Measurements from ENCODE around the gene SPRN.

SPRN gene

GRCh38 chr10:133446979-133447378, 22.6 kb upstream of the SPRN start:
- Histone ChIP-seq H3K4me3 (ENCODE audit: control insufficient read depth in 1 of 7, extremely low read depth in 1 of 7, insufficient read depth in 4 of 7, low read depth in 2 of 7, low read length in 6 of 7) (no peak overlapping the region), H3K4me1 (ENCODE audit: control extremely low read depth in 1 of 4, control insufficient read depth in 4 of 4, insufficient read depth in 4 of 4, low read length in 3 of 4) (peaks cover 0 to 15% (median 12%) of the 10 kb centered on the region in 4 experiments), H3K27me3 (replicated peaks in 2 of 5; ENCODE audit: control insufficient read depth in 4 of 5, insufficient read depth in 5 of 5, low read length in 4 of 5) (peaks cover 0 to 3% (median 0%) of the 10 kb centered on the region in 5 experiments), H3K36me3 (ENCODE audit: control insufficient read depth in 4 of 4, insufficient read depth in 4 of 4, low read length in 3 of 4) (no peaks in the 10 kb centered on the region), H3K9me3 (ENCODE audit: control extremely low read depth in 1 of 5, control insufficient read depth in 4 of 5, insufficient read depth in 2 of 5, low read depth in 1 of 5, low read length in 4 of 5) (peaks cover 0 to 37% (median 32%) of the 10 kb centered on the region in 5 experiments), H3K27ac (ENCODE audit: insufficient read depth in 1 of 2, low read depth in 1 of 2, low read length in 2 of 2, poor library complexity in 1 of 2, severe bottlenecking in 2 of 2) (no peak overlapping the region)
- DNase-seq = no peak
- CTCF ChIA-PET = no interaction called here
- WGBS (ENCODE audit: insufficient coverage) = 81% methylated on average over 7 of the region's 11 CpGs
- POLR2A ChIA-PET = no interaction called here

- H3K4me1 ChIP-seq (ENCODE audit: control extremely low read depth in 1 of 4, control insufficient read depth in 4 of 4, insufficient read depth in 4 of 4, low read length in 3 of 4) = peaks cover 0 to 20% (median 17%) of the 10 kb centered on the region in 4 experiments
- WGBS (ENCODE audit: insufficient coverage) = 49% methylated on average over 79 of the region's 80 CpGs
- no peaks in the 10 kb centered on the region for H3K36me3 ChIP-seq (ENCODE audit: control insufficient read depth in 4 of 4, insufficient read depth in 4 of 4, low read length in 3 of 4)
- peaks cover 0 to 37% (median 32%) of the 10 kb centered on the region in 5 experiments for H3K9me3 ChIP-seq (ENCODE audit: control extremely low read depth in 1 of 5, control insufficient read depth in 4 of 5, insufficient read depth in 2 of 5, low read depth in 1 of 5, low read length in 4 of 5)
- no peak for DNase-seq
- ChIA-PET CTCF (no interaction called here), POLR2A (no interaction called here)
- no peak overlapping the region for H3K27ac ChIP-seq (ENCODE audit: insufficient read depth in 1 of 2, low read depth in 1 of 2, low read length in 2 of 2, poor library complexity in 1 of 2, severe bottlenecking in 2 of 2)
- H3K27me3 ChIP-seq (replicated peaks in 2 of 5; ENCODE audit: control insufficient read depth in 4 of 5, insufficient read depth in 5 of 5, low read length in 4 of 5) = peaks cover 0 to 3% (median 0%) of the 10 kb centered on the region in 5 experiments
- H3K4me3 ChIP-seq (ENCODE audit: control insufficient read depth in 1 of 7, extremely low read depth in 1 of 7, insufficient read depth in 4 of 7, low read depth in 2 of 7, low read length in 6 of 7) = no peak overlapping the region
Observed at GRCh38 chr10:133445751-133446708, 21.6 kb upstream of the SPRN start.

GRCh38 chr10:133445268-133445732, 20.9 kb upstream of the SPRN start:
- Histone ChIP-seq H3K4me3 (ENCODE audit: control insufficient read depth in 1 of 7, extremely low read depth in 1 of 7, insufficient read depth in 4 of 7, low read depth in 2 of 7, low read length in 6 of 7) (no peak overlapping the region), H3K4me1 (ENCODE audit: control extremely low read depth in 1 of 4, control insufficient read depth in 4 of 4, insufficient read depth in 4 of 4, low read length in 3 of 4) (peaks cover 0 to 20% (median 17%) of the 10 kb centered on the region in 4 experiments), H3K36me3 (ENCODE audit: control insufficient read depth in 4 of 4, insufficient read depth in 4 of 4, low read length in 3 of 4) (no peaks in the 10 kb centered on the region), H3K9me3 (ENCODE audit: control extremely low read depth in 1 of 5, control insufficient read depth in 4 of 5, insufficient read depth in 2 of 5, low read depth in 1 of 5, low read length in 4 of 5) (peaks cover 0 to 37% (median 32%) of the 10 kb centered on the region in 5 experiments), H3K27ac (ENCODE audit: insufficient read depth in 1 of 2, low read depth in 1 of 2, low read length in 2 of 2, poor library complexity in 1 of 2, severe bottlenecking in 2 of 2) (no peak overlapping the region), H3K27me3 (replicated peaks in 2 of 5; ENCODE audit: control insufficient read depth in 4 of 5, insufficient read depth in 5 of 5, low read length in 4 of 5) (peaks cover 0 to 3% (median 0%) of the 10 kb centered on the region in 5 experiments)
- CTCF ChIA-PET = no interaction called here
- WGBS (ENCODE audit: insufficient coverage) = 97% methylated on average over 11 of the region's 22 CpGs
- DNase-seq = no peak
- POLR2A ChIA-PET = no interaction called here

- CTCF ChIA-PET = no interaction called here
- H3K36me3 ChIP-seq (ENCODE audit: control insufficient read depth in 4 of 4, insufficient read depth in 4 of 4, low read length in 3 of 4) = no peaks in the 10 kb centered on the region
- H3K27ac ChIP-seq (ENCODE audit: insufficient read depth in 1 of 2, low read depth in 1 of 2, low read length in 2 of 2, poor library complexity in 1 of 2, severe bottlenecking in 2 of 2) = no peak overlapping the region
- peaks cover 0 to 37% (median 32%) of the 10 kb centered on the region in 5 experiments for H3K9me3 ChIP-seq (ENCODE audit: control extremely low read depth in 1 of 5, control insufficient read depth in 4 of 5, insufficient read depth in 2 of 5, low read depth in 1 of 5, low read length in 4 of 5)
- peaks cover 0 to 3% (median 0%) of the 10 kb centered on the region in 5 experiments for H3K27me3 ChIP-seq (replicated peaks in 2 of 5; ENCODE audit: control insufficient read depth in 4 of 5, insufficient read depth in 5 of 5, low read length in 4 of 5)
- DNase-seq = no peak
- 81% methylated on average over 6 of the region's 12 CpGs for WGBS (ENCODE audit: insufficient coverage)
- H3K4me1 ChIP-seq (ENCODE audit: control extremely low read depth in 1 of 4, control insufficient read depth in 4 of 4, insufficient read depth in 4 of 4, low read length in 3 of 4) = peaks cover 0 to 20% (median 17%) of the 10 kb centered on the region in 4 experiments
- POLR2A ChIA-PET = no interaction called here
- no peak overlapping the region for H3K4me3 ChIP-seq (ENCODE audit: control insufficient read depth in 1 of 7, extremely low read depth in 1 of 7, insufficient read depth in 4 of 7, low read depth in 2 of 7, low read length in 6 of 7)
Observed at GRCh38 chr10:133444342-133445267, 20.2 kb upstream of the SPRN start.

GRCh38 chr10:133442967-133443924, 18.8 kb upstream of the SPRN start:
- no peak for DNase-seq
- Histone ChIP-seq H3K9me3 (ENCODE audit: control extremely low read depth in 1 of 5, control insufficient read depth in 4 of 5, insufficient read depth in 2 of 5, low read depth in 1 of 5, low read length in 4 of 5) (peaks cover 0 to 29% (median 24%) of the 10 kb centered on the region in 5 experiments), H3K27ac (ENCODE audit: insufficient read depth in 1 of 2, low read depth in 1 of 2, low read length in 2 of 2, poor library complexity in 1 of 2, severe bottlenecking in 2 of 2) (no peak overlapping the region), H3K4me1 (ENCODE audit: control extremely low read depth in 1 of 4, control insufficient read depth in 4 of 4, insufficient read depth in 4 of 4, low read length in 3 of 4) (peaks cover 0 to 20% (median 17%) of the 10 kb centered on the region in 4 experiments), H3K36me3 (ENCODE audit: control insufficient read depth in 4 of 4, insufficient read depth in 4 of 4, low read length in 3 of 4) (no peaks in the 10 kb centered on the region), H3K27me3 (replicated peaks in 2 of 5; ENCODE audit: control insufficient read depth in 4 of 5, insufficient read depth in 5 of 5, low read length in 4 of 5) (peaks cover 0 to 3% (median 0%) of the 10 kb centered on the region in 5 experiments), H3K4me3 (ENCODE audit: control insufficient read depth in 1 of 7, extremely low read depth in 1 of 7, insufficient read depth in 4 of 7, low read depth in 2 of 7, low read length in 6 of 7) (no peak overlapping the region)
- POLR2A ChIA-PET = no interaction called here
- WGBS (ENCODE audit: insufficient coverage) = 91% methylated on average over 14 of the region's 16 CpGs
- CTCF ChIA-PET = interaction anchor here (1.0 kb wide), 1 partner anchor 8 kb away, joined by 3 read pairs; no protein-coding TSS in a partner anchor

All from common myeloid progenitor, CD34-positive (primary cell).